OCI-LY3 (cell line): ENCODE data around the gene TBX18.

ENCODE experiments used
- H2AFZ ChIP-seq: fragments of 200-600, 300-600 bp; shearing (Covaris generic); 2 replicates; pipeline ENCODE4 v1.6.0; 2014; ENCODE audit warnings: antibody characterized with exemption, low read depth, low read length
- H3K27ac ChIP-seq: fragments of 200-600, 300-600 bp; sonication (generic); 2 replicates; pipeline ENCODE4 v1.5.1; 2014; ENCODE audit warnings: mild to moderate bottlenecking, low read length, moderate library complexity, mixed read lengths
- H3K27me3 ChIP-seq: fragments of 200-600, 300-600 bp; sonication (generic); 2 replicates; pipeline ENCODE4 v1.6.1; 2014; ENCODE audit warnings: low read depth, low read length, mixed read lengths
- H3K36me3 ChIP-seq: fragments of 200-600, 300-600 bp; sonication (generic); replicated peaks from 2 replicates; pipeline ENCODE3; 2014; ENCODE audit warnings: low read depth, low read length, mixed read lengths
- H3K4me1 ChIP-seq: fragments of 300-600, 200-600 bp; sonication (generic); 2 replicates; pipeline ENCODE4 v1.6.1; 2014; ENCODE audit warnings: low read length, mixed read lengths
- H3K4me2 ChIP-seq: fragments of 200-600, 300-600 bp; sonication (generic); 2 replicates; pipeline ENCODE4 v1.6.1; 2014; ENCODE audit warnings: low read length, mixed read lengths
- H3K4me3 ChIP-seq: fragments of 300-600, 200-600 bp; sonication (generic); 2 replicates; pipeline ENCODE4 v1.5.1; 2014; ENCODE audit warnings: antibody characterized with exemption, mild to moderate bottlenecking, low read length, moderate library complexity
- H3K79me2 ChIP-seq: fragments of 300-600, 200-600 bp; shearing (Covaris generic); 2 replicates; pipeline ENCODE4 v1.6.1; 2014; ENCODE audit warnings: mild to moderate bottlenecking, low read length, mixed read lengths
- H3K9ac ChIP-seq: fragments of 300-600, 200-600 bp; shearing (Covaris generic); 2 replicates; pipeline ENCODE4 v1.6.0; 2014; ENCODE audit warnings: mild to moderate bottlenecking, low read length, moderate library complexity
- H3K9me3 ChIP-seq: fragments of 200-600, 300-600 bp; shearing (Covaris generic); 2 replicates; pipeline ENCODE4 v1.6.1; 2014; ENCODE audit warnings: low read length, mixed read lengths; ENCODE audit not compliant: insufficient read depth
- H4K20me1 ChIP-seq: fragments of 200-600, 300-600 bp; sonication (generic); 2 replicates; pipeline ENCODE4 v1.6.1; 2016; ENCODE audit warnings: low read length, mixed read lengths; ENCODE audit not compliant: insufficient read depth
- CTCF ChIP-seq: fragments of 200-600, 300-600 bp; sonication (generic); IDR thresholded peaks from 2 replicates; pipeline ENCODE4 v1.5.1; 2014; ENCODE audit warnings: antibody characterized with exemption, low read length, low read depth
- EZH2phosphoT487 ChIP-seq: fragments of 200-600 bp; shearing (Covaris generic); IDR thresholded peaks from 2 replicates; pipeline ENCODE4 v1.6.1; 2018; ENCODE audit warnings: antibody characterized with exemption, mixed run types, low read depth

TBX18 gene

GRCh38 chr6:84653027-84653551, 111.3 kb downstream of the TBX18 start:
- Histone ChIP-seq H3K79me2 (no peaks in the 10 kb centered on the region), H3K4me3 (no peak overlapping the region), H3K4me2 (no peak overlapping the region), H3K9me3 (no peaks in the 10 kb centered on the region), H3K27me3 (no peaks in the 10 kb centered on the region), H2AFZ (no peak overlapping the region), H4K20me1 (no peaks in the 10 kb centered on the region), H3K36me3 (no peaks in the 10 kb centered on the region), H3K9ac (no peak overlapping the region), H3K27ac (no peak overlapping the region), H3K4me1 (no peaks in the 10 kb centered on the region)
- TF ChIP-seq EZH2phosphoT487 = no peak
- TF ChIP-seq CTCF = no peak

DNA sequence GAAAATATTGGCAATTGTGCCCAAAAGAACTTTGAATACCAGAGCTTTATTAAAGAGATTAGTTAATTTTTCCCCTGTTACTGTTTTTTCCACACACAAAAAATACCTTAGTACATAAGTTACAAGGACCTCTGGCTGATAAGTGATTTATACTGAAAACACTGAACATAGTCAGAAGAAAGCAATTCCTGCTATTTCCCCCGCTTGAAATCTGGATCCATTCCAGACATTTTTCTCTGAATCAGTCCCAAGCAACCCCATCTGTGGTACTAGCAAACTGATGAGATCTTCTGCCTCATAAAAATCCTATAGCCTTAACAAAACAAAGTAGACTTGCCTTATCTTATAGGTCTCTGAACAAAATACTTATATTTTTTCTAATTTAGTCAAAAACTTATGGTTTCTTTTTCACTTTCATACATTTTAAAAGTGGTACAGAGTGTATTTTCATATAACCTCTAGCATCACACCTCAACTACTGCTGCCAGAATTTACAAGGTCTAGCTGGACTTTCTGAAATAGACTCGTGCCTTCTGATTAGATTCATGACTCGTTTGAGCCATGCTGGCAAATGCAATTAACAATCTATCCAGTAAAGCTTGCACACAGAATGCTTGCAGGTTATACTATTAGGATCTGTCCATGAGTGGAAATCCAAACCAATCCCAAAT, 111.9 kb downstream of the TBX18 start:
- no peaks in the 10 kb centered on the region for H3K79me2 ChIP-seq
- no peaks in the 10 kb centered on the region for H3K4me1 ChIP-seq
- no peaks in the 10 kb centered on the region for H3K9me3 ChIP-seq
- H3K36me3 ChIP-seq = no peaks in the 10 kb centered on the region
- H3K4me2 ChIP-seq = no peak overlapping the region
- H3K4me3 ChIP-seq = no peak overlapping the region
- no peak overlapping the region for H3K27ac ChIP-seq
- TF ChIP-seq EZH2phosphoT487 = no peak
- no peak for TF ChIP-seq CTCF
- H2AFZ ChIP-seq = no peak overlapping the region
- H4K20me1 ChIP-seq = no peaks in the 10 kb centered on the region
- H3K9ac ChIP-seq = no peak overlapping the region
- no peaks in the 10 kb centered on the region for H3K27me3 ChIP-seq

DNA sequence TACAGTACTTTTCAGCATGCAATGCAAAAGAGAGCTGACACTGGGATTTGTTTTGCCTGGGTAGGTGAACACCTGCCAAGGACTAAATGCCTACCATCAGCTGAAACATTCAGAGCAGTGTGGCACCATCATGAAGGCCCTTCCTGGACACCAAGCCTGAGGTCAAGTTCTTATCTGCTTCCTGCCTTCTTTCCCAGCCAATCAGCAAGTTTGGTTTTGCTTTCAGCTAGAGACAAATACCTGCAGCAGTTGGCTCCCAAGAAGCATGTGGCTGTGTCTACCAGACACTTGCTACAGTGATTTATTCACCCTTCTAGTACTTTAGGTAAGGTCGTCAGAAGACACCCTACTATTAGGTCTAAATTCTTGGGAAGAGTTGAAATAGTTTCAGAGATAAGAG, 112.8 kb downstream of the TBX18 start:
- no peaks in the 10 kb centered on the region for H3K4me1 ChIP-seq
- no peaks in the 10 kb centered on the region for H3K27me3 ChIP-seq
- no peak overlapping the region for H3K4me2 ChIP-seq
- H3K36me3 ChIP-seq = no peaks in the 10 kb centered on the region
- H3K27ac ChIP-seq = no peak overlapping the region
- H3K9ac ChIP-seq = no peak overlapping the region
- no peaks in the 10 kb centered on the region for H4K20me1 ChIP-seq
- H2AFZ ChIP-seq = no peak overlapping the region
- H3K9me3 ChIP-seq = no peaks in the 10 kb centered on the region
- no peak for TF ChIP-seq CTCF
- TF ChIP-seq EZH2phosphoT487 = no peak
- H3K4me3 ChIP-seq = no peak overlapping the region
- H3K79me2 ChIP-seq = no peaks in the 10 kb centered on the region

DNA sequence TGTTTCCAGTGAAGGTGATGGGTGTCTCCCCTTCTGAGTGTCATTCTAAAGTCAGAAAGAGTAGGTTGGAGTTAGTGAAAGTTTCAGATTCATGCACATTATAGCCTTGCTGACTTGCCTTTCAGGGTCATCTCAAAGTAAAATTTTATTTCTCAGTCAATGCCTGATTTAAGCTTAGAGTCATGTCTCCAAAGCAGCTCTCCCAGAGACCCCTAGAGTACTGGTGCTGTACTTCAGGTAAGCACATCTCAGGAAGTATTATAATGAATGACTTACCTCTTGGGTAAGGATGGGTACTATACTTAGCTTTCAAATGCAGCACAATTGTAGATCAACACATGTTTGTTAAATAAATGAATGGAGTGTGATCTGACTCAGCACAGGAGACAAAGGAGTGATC, 116.0 kb downstream of the TBX18 start:
- no peaks in the 10 kb centered on the region for H3K9me3 ChIP-seq
- H3K9ac ChIP-seq = no peak overlapping the region
- H3K4me2 ChIP-seq = no peak overlapping the region
- no peaks in the 10 kb centered on the region for H3K36me3 ChIP-seq
- no peaks in the 10 kb centered on the region for H4K20me1 ChIP-seq
- no peaks in the 10 kb centered on the region for H3K27me3 ChIP-seq
- H2AFZ ChIP-seq = no peak overlapping the region
- H3K79me2 ChIP-seq = no peaks in the 10 kb centered on the region
- H3K4me3 ChIP-seq = no peak overlapping the region
- no peaks in the 10 kb centered on the region for H3K4me1 ChIP-seq
- H3K27ac ChIP-seq = no peak overlapping the region
- TF ChIP-seq CTCF = no peak
- no peak for TF ChIP-seq EZH2phosphoT487
